ENCODE data around the gene KCNJ10.
"Not testable (repeated sequence)": the region's sequence is repeated elsewhere in the genome, so short reads cannot be mapped to it uniquely, and the experiment has no call there.

The KCNJ10 gene

GRCh38 chr1:160069460-160070231, at the start of gene KCNJ10:
Gene KCNJ10, minus strand, starts transcription at chr1:160070160. Its CDS starts 27,628 bp downstream, at chr1:160042532.
- no peak for DNase-seq

- no peak for DNase-seq
Observed at GRCh38 chr1:160118928-160119327, 49.0 kb upstream of the KCNJ10 start.

- no peak for DNase-seq
Observed at GRCh38 chr1:160117709-160118183, 47.8 kb upstream of the KCNJ10 start.

GRCh38 chr1:160117300-160117699, 47.3 kb upstream of the KCNJ10 start:
- DNase-seq = no peak

GRCh38 chr1:160116283-160117147, 46.6 kb upstream of the KCNJ10 start:
- no peak for DNase-seq

- no peak for DNase-seq
Observed at GRCh38 chr1:160115545-160116282, 45.8 kb upstream of the KCNJ10 start, which contains the start of gene ATP1A2. Gene ATP1A2, plus strand, starts transcription at chr1:160115759. Its CDS starts 103 bp downstream, at chr1:160115862.

GRCh38 chr1:160114085-160114484, 44.1 kb upstream of the KCNJ10 start:
- DNase-seq = no peak

GRCh38 chr1:160113407-160113806, 43.4 kb upstream of the KCNJ10 start:
- DNase-seq = no peak

GRCh38 chr1:160112357-160112756, 42.4 kb upstream of the KCNJ10 start:
- no peak for DNase-seq

- not testable (repeated sequence) for DNase-seq
Observed at GRCh38 chr1:160111462-160111861, 41.5 kb upstream of the KCNJ10 start.

- no peak for DNase-seq
Observed at GRCh38 chr1:160109686-160110085, 39.7 kb upstream of the KCNJ10 start.

- peak; percentile 46 for DNase-seq
Observed at GRCh38 chr1:160108888-160109662, 39.1 kb upstream of the KCNJ10 start.

- no peak for DNase-seq
Observed at GRCh38 chr1:160107512-160107911, 37.6 kb upstream of the KCNJ10 start.

GRCh38 chr1:160105155-160105554, 35.2 kb upstream of the KCNJ10 start:
- no peak for DNase-seq

- no peak for DNase-seq
Observed at GRCh38 chr1:160104486-160104885, 34.5 kb upstream of the KCNJ10 start.

- no peak for DNase-seq
Observed at GRCh38 chr1:160103658-160104408, 33.9 kb upstream of the KCNJ10 start.

- DNase-seq = no peak
Observed at GRCh38 chr1:160101717-160102522, 32.0 kb upstream of the KCNJ10 start.

- DNase-seq = peak; percentile 85
Observed at GRCh38 chr1:160101037-160101716, 31.2 kb upstream of the KCNJ10 start.

GRCh38 chr1:160099716-160100375, 29.9 kb upstream of the KCNJ10 start:
- no peak for DNase-seq

Data from CD4-positive, alpha-beta T cell treated with Interleukin-10 for 1 hour (primary cell).